Measurements from ENCODE around the gene SLC9A3.

SLC9A3 gene

GRCh38 chr5:439181-439580 lies 85.1 kb downstream of the SLC9A3 start:
- no peak overlapping the region for H3K4me3 ChIP-seq (replicated peaks; ENCODE audit: low read depth, low read length)
- DNase-seq (ENCODE audit: extremely low read depth, low read depth) = no peak
- no peak for TF ChIP-seq CTCF (IDR thresholded peaks at IDR 0.05; ENCODE audit: low read depth, low read length, missing control alignments)

- DNase-seq (ENCODE audit: extremely low read depth, low read depth) = no peak
- no peak for TF ChIP-seq CTCF (IDR thresholded peaks at IDR 0.05; ENCODE audit: low read depth, low read length, missing control alignments)
- no peak overlapping the region for H3K4me3 ChIP-seq (replicated peaks; ENCODE audit: low read depth, low read length)
Observed at GRCh38 chr5:438481-438981, 85.7 kb downstream of the SLC9A3 start.

GRCh38 chr5:437281-437771 lies 86.9 kb downstream of the SLC9A3 start:
- DNase-seq (ENCODE audit: extremely low read depth, low read depth) = no peak
- no peak overlapping the region for H3K4me3 ChIP-seq (replicated peaks; ENCODE audit: low read depth, low read length)
- no peak for TF ChIP-seq CTCF (IDR thresholded peaks at IDR 0.05; ENCODE audit: low read depth, low read length, missing control alignments)

- no peak overlapping the region for H3K4me3 ChIP-seq (replicated peaks; ENCODE audit: low read depth, low read length)
- no peak for TF ChIP-seq CTCF (IDR thresholded peaks at IDR 0.05; ENCODE audit: low read depth, low read length, missing control alignments)
- DNase-seq (ENCODE audit: extremely low read depth, low read depth) = no peak
Observed at GRCh38 chr5:436641-436975, 87.6 kb downstream of the SLC9A3 start.

DNA sequence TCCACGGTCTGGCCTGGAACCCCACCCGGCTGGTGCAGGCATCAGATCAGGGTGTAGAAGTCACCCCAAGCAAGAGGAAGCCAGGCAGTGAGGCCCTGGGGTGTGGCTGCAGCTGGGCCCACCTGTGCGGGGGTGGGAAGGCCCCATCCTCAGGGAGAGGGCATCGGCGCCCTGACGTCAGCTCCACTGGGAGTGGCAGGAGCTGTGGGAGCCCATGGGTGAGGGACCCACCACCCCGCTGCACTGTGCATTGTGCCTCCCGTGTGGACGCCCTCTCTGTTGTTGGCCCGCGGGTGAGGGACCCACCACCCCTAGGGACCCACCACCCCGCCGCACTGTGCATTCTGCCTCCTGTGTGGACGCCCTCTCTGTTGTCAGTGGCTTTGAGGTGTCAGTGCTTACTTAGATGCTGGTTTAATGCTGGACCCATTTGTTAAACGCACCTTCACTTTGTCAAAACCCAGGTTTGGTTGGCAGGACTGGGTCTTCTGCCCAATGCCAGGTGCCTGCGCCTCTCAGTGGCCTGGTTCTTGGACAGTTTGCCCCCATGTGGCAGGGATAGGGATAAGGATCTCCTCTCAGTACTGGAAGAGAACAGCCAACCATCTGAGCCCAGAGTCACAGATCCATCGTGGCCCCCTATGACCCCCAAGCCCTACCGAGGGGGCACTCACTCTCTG lies 88.1 kb downstream of the SLC9A3 start:
- DNase-seq (ENCODE audit: extremely low read depth, low read depth) = no peak
- H3K4me3 ChIP-seq (replicated peaks; ENCODE audit: low read depth, low read length) = no peak overlapping the region
- peak; percentile 45 for TF ChIP-seq CTCF (IDR thresholded peaks at IDR 0.05; ENCODE audit: low read depth, low read length, missing control alignments)

DNA sequence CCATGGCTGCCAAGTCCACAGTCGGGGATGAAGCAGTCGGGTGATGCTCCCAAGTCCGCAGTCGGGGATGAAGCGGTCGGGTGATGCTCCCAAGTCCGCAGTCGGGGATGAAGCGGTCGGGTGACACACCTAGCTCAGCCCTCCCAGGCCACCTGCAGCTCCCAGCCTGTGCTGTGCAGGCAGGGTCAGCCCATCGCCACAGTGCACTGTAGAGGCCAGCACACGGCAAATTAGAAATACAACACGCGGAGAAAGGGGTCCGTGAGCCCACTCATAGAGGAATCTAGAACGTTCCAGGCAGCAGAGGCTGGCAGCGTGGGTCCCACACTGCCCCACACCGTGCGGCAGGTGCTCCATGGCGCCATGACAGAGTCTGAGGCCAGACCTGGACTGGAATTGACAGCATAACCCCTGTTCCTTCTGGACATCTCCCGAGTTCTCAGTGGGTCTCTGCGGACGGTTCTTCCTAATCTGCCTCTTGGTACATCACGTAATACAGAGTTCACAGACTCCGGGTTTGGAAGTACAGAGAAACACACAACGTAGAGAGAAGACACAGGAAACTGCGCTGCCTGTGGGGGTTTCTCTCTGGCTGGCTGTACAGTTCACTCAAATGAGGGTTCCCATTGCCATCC lies 89.0 kb downstream of the SLC9A3 start:
- no peak overlapping the region for H3K4me3 ChIP-seq (replicated peaks; ENCODE audit: low read depth, low read length)
- TF ChIP-seq CTCF (IDR thresholded peaks at IDR 0.05; ENCODE audit: low read depth, low read length, missing control alignments) = no peak
- no peak for DNase-seq (ENCODE audit: extremely low read depth, low read depth)

All from HFF-Myc (cell line).